GM13977 (cell line): ENCODE results near the gene GRIK4.

ENCODE experiments used
- DNase-seq: peaks from one replicate; pipeline ENCODE4 v3.0.0; 2012; ENCODE audit warnings: low spot score
- CTCF ChIP-seq: IDR thresholded peaks from 2 replicates; pipeline ENCODE4 v1.5.1; 2012; ENCODE audit warnings: mild to moderate bottlenecking, control low read depth; ENCODE audit not compliant: insufficient read depth; ENCODE audit errors: extremely low read depth, missing control alignments
- in situ Hi-C: fragments of 300-500 bp; cut with MboI; formaldehyde crosslinking; loops from one replicate; pipeline ENCODE4 v1.12.0; 2022; ENCODE audit warnings: low sequenced_read_pairs, low pct_unique_long_range_greater_than_20kb, mixed read lengths, inconsistent platforms; ENCODE audit not compliant: unreplicated experiment

Gene GRIK4

GRCh38 chr11:120505801-120506425, 5.6 kb upstream of the GRIK4 start:
- DNase-seq: no peak
- in situ Hi-C loops: loop anchor here (25.0 kb wide), 4 partner anchors 181 to 681 kb away; no protein-coding TSS in a partner anchor
- TF ChIP-seq CTCF: no peak

- no peak for DNase-seq
- no peak for TF ChIP-seq CTCF
- in situ Hi-C loops: loop anchor here (25.0 kb wide), 4 partner anchors 178 to 678 kb away; no protein-coding TSS in a partner anchor
Observed at GRCh38 chr11:120509346-120510053, 2.0 kb upstream of the GRIK4 start.

GRCh38 chr11:120510406-120511115, 987 bp upstream of the GRIK4 start:
- TF ChIP-seq CTCF: no peak
- in situ Hi-C loops: loop anchor here (25.0 kb wide), 4 partner anchors 177 to 677 kb away; no protein-coding TSS in a partner anchor
- no peak for DNase-seq

GRCh38 chr11:120511820-120512738, 531 bp downstream of the GRIK4 start:
- in situ Hi-C loops: loop anchor here (25.0 kb wide), 4 partner anchors 175 to 675 kb away; no protein-coding TSS in a partner anchor
- TF ChIP-seq CTCF: no peak
- peak; percentile 59 for DNase-seq

- no peak for TF ChIP-seq CTCF
- in situ Hi-C loops: loop anchor here (25.0 kb wide), 4 partner anchors 174 to 674 kb away; no protein-coding TSS in a partner anchor
- DNase-seq: no peak
Observed at GRCh38 chr11:120512739-120513435, 1.3 kb downstream of the GRIK4 start.
